HT1080 (cell line): ENCODE results near the gene PCNX2. TPM values are rescaled to one million over a fixed set of nuclear protein-coding genes. Genes with fewer than 3 reads are reported as not detected.

Experiments
- DNase-seq: peaks from one replicate; pipeline ENCODE4 v3.0.0-alpha.2; 2015; ENCODE audit warnings: low read depth
- total RNA-seq: library from RNA; depleted of rRNA; stranded (reverse); fragments of >200 nt; shearing (Covaris generic); gene quantifications from 2 replicates; pipeline ENCODE4 v1.2.3, GENCODE V29; 2014

PCNX2 gene
- total RNA-seq, 1 experiment from 2014 or later: 10.5 TPM

- no peak for DNase-seq
Measured at GRCh38 chr1:233268389-233269022, 27.0 kb downstream of the PCNX2 start.

- DNase-seq: no peak
Measured at GRCh38 chr1:233261695-233262094, 33.8 kb downstream of the PCNX2 start.

GRCh38 chr1:233261206-233261605 lies 34.3 kb downstream of the PCNX2 start:
- DNase-seq: peak; percentile 23

- DNase-seq: no peak
Measured at GRCh38 chr1:233257786-233258185, 37.7 kb downstream of the PCNX2 start.

- DNase-seq: no peak
Measured at GRCh38 chr1:233256789-233257188, 38.7 kb downstream of the PCNX2 start.

GRCh38 chr1:233256191-233256590 lies 39.3 kb downstream of the PCNX2 start:
- DNase-seq: no peak

GRCh38 chr1:233255145-233255544 lies 40.4 kb downstream of the PCNX2 start:
- no peak for DNase-seq

- DNase-seq: peak; percentile 18
Measured at GRCh38 chr1:233253832-233254331, 41.6 kb downstream of the PCNX2 start.

GRCh38 chr1:233253231-233253831 lies 42.2 kb downstream of the PCNX2 start:
- DNase-seq: no peak

GRCh38 chr1:233252441-233252840 lies 43.1 kb downstream of the PCNX2 start:
- DNase-seq: no peak

GRCh38 chr1:233251201-233251720 lies 44.3 kb downstream of the PCNX2 start:
- DNase-seq: no peak

GRCh38 chr1:233248014-233248413 lies 47.5 kb downstream of the PCNX2 start:
- DNase-seq: no peak

- no peak for DNase-seq
Measured at GRCh38 chr1:233246965-233247364, 48.6 kb downstream of the PCNX2 start.

- peak; percentile 50 for DNase-seq
Measured at GRCh38 chr1:233245191-233245765, 50.2 kb downstream of the PCNX2 start.

- DNase-seq: no peak
Measured at GRCh38 chr1:233244183-233244582, 51.3 kb downstream of the PCNX2 start.

GRCh38 chr1:233242827-233243483 lies 52.6 kb downstream of the PCNX2 start:
- no peak for DNase-seq

GRCh38 chr1:233241759-233242158 lies 53.8 kb downstream of the PCNX2 start:
- no peak for DNase-seq

GRCh38 chr1:233240829-233241682 lies 54.5 kb downstream of the PCNX2 start:
- no peak for DNase-seq

GRCh38 chr1:233240371-233240770 lies 55.2 kb downstream of the PCNX2 start:
- DNase-seq: no peak

- no peak for DNase-seq
Measured at GRCh38 chr1:233238884-233239431, 56.6 kb downstream of the PCNX2 start.

GRCh38 chr1:233237647-233238046 lies 57.9 kb downstream of the PCNX2 start:
- DNase-seq: no peak
